Karpas-422 (cell line): Measurements from ENCODE around the gene ZMYM2. TPM values are rescaled to one million over a fixed set of nuclear protein-coding genes. Genes with fewer than 3 reads are reported as not detected.

Experiments used
- DNase-seq: peaks from one replicate; pipeline ENCODE4 v3.0.0-alpha.2; 2015
- H2AFZ ChIP-seq: fragments of 200-600 bp; sonication (generic); 2 replicates; pipeline ENCODE4 v1.6.1; 2014; ENCODE audit warnings: antibody characterized with exemption, low read length, mixed read lengths
- H3K27ac ChIP-seq: fragments of 200-600 bp; sonication (generic); 2 replicates; pipeline ENCODE4 v1.5.1; 2014; ENCODE audit warnings: mild to moderate bottlenecking, low read length, moderate library complexity
- H3K27me3 ChIP-seq: fragments of 200-600 bp; sonication (generic); 2 replicates; pipeline ENCODE4 v1.6.1; 2014; ENCODE audit warnings: low read length, mixed read lengths
- H3K36me3 ChIP-seq: fragments of 200-600 bp; sonication (generic); 2 replicates; pipeline ENCODE4 v1.6.1; 2014; ENCODE audit warnings: low read length, mixed read lengths; ENCODE audit not compliant: insufficient read depth
- H3K4me1 ChIP-seq: fragments of 200-600 bp; sonication (generic); 2 replicates; pipeline ENCODE4 v1.6.1; 2014; ENCODE audit warnings: mild to moderate bottlenecking, low read length, mixed read lengths
- H3K4me2 ChIP-seq: fragments of 200-600 bp; sonication (generic); 2 replicates; pipeline ENCODE4 v1.6.1; 2014; ENCODE audit warnings: low read length, low read depth, mild to moderate bottlenecking; ENCODE audit not compliant: poor library complexity, severe bottlenecking
- H3K4me3 ChIP-seq: fragments of 200-600 bp; sonication (generic); 2 replicates; pipeline ENCODE4 v1.5.1; 2014; ENCODE audit warnings: mild to moderate bottlenecking, antibody characterized with exemption, low read length, mixed read lengths
- H3K79me2 ChIP-seq: fragments of 200-600 bp; sonication (generic); 2 replicates; pipeline ENCODE4 v1.6.1; 2014; ENCODE audit warnings: mild to moderate bottlenecking, low read length, mixed read lengths
- H3K9ac ChIP-seq: fragments of 200-600 bp; sonication (generic); 2 replicates; pipeline ENCODE4 v1.6.0; 2014; ENCODE audit warnings: low read length
- H3K9me2 ChIP-seq: fragments of 200-600 bp; sonication (generic), shearing (Covaris generic); replicated peaks from 2 replicates; pipeline ENCODE4 v1.6.0; 2014; ENCODE audit warnings: mild to moderate bottlenecking, low read length, moderate library complexity; ENCODE audit not compliant: insufficient read depth
- H3K9me3 ChIP-seq: fragments of 300-700, 200-600 bp; sonication (generic); 2 replicates; pipeline ENCODE4 v1.6.1; 2014; ENCODE audit warnings: low read length, mixed read lengths
- H4K20me1 ChIP-seq: fragments of 200-600 bp; sonication (generic); 2 replicates; pipeline ENCODE4 v1.6.1; 2014; ENCODE audit warnings: mild to moderate bottlenecking, antibody characterized with exemption, low read length, low read depth; ENCODE audit not compliant: insufficient read depth
- total RNA-seq: library from RNA; depleted of rRNA; stranded (reverse); fragments of >200 nt; shearing (Covaris generic); gene quantifications from 2 replicates; pipeline ENCODE4 v1.2.3, GENCODE V29; 2014; ENCODE audit warnings: low replicate concordance; rRNA removed

ZMYM2 gene
- total RNA-seq, 1 experiment from 2014 or later = 148 TPM

DNA sequence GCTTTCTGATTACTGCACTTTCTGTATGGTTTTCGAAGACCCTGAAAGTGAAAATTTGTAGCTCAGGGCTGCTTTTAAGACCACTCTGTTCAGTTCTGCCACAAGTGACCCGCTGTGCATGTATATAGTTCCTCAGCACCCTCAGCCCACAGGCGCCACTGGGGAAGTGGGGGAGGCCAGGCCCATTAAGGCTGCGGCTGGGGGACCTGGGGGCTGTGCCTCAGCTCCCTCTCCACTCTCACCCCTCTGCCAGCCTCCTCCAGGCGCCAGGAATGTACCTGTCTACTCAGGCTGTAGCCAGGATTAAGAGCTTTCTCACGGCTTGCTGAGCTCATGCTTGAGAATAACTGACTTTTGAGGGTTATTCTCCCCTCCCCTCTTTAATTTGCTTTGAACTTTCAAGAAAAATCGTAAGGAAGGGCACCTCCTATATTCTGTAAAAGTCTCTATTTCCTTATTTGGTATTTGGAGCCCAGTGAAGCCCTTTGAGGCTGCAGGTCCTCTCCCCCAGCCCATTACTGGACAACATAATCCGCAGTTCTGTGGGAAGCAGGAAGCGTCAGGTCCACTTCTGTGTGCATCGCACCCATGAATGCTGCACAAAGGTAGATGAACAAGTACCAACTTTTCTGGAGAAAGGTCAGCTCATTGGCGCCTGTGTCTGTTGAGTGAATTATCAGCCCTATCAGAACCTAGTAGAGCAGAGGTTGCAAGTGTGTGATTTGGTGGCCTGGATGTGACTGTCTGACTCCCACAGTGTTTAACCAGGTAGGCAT lies 172.7 kb downstream of the ZMYM2 start:
- Histone ChIP-seq H3K4me3 (no peak overlapping the region), H3K4me2 (no peak overlapping the region), H3K9ac (no peak overlapping the region), H3K36me3 (no peaks in the 10 kb centered on the region), H3K9me3 (no peaks in the 10 kb centered on the region), H3K79me2 (no peaks in the 10 kb centered on the region), H3K27me3 (no peaks in the 10 kb centered on the region), H3K9me2 (no peaks in the 10 kb centered on the region), H3K4me1 (no peaks in the 10 kb centered on the region), H4K20me1 (no peaks in the 10 kb centered on the region), H3K27ac (no peak overlapping the region), H2AFZ (no peak overlapping the region)
- no peak for DNase-seq

DNA sequence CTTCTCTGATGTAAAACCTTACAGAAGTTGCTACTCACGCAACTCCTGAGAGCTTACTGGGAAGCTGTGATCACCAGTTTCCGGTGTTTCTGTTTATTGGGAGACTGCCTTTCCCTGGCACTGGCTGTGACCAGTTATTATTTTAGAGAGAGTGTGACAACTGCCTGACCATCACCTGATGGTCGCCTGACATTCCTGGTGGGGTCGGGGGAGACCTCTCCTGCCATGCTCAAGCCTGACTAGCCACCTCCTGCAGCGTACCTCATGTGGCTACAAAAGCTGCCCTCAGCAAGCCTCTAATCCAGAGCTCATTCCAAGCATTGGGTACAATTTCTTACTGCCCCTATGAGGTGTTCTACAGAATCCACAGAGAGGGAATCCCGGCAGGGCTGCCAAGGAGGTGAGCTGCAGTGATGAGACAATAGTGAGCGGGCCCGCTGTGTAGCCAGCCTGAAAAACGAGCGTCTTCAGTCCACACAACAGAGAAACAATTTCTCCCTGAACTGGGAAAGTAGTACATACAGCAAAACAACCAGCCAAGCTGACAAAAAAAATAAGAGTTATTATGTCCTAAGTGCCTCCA lies 173.6 kb downstream of the ZMYM2 start:
- no peak overlapping the region for H2AFZ ChIP-seq
- H3K4me3 ChIP-seq = no peak overlapping the region
- H3K9me2 ChIP-seq = no peaks in the 10 kb centered on the region
- H3K4me1 ChIP-seq = no peaks in the 10 kb centered on the region
- H3K4me2 ChIP-seq = no peak overlapping the region
- no peaks in the 10 kb centered on the region for H3K27me3 ChIP-seq
- H3K36me3 ChIP-seq = no peaks in the 10 kb centered on the region
- no peaks in the 10 kb centered on the region for H3K79me2 ChIP-seq
- no peak overlapping the region for H3K9ac ChIP-seq
- no peak for DNase-seq
- H4K20me1 ChIP-seq = no peaks in the 10 kb centered on the region
- H3K27ac ChIP-seq = no peak overlapping the region
- H3K9me3 ChIP-seq = no peaks in the 10 kb centered on the region

DNA sequence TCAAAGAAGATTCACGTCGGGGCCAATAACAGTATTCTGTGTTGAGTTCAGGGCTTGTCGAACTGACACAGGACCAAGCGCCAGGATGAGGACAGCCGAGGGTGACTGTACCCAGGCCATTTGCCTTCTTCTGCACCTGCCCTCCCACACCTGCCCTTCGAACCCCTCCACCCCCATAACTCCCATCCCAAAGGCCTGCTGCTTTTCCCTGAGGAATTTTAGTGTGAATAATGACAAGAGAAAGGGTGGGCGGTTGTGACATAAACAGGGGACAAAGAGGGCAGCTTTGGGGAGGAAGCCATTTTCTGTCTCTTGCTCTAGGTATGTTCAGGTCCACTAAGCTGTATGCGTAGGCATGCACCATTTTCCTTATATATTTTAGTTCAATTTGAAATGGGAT lies 176.2 kb downstream of the ZMYM2 start:
- H3K9me3 ChIP-seq = no peaks in the 10 kb centered on the region
- no peak for DNase-seq
- H2AFZ ChIP-seq = no peak overlapping the region
- no peaks in the 10 kb centered on the region for H4K20me1 ChIP-seq
- H3K4me1 ChIP-seq = no peaks in the 10 kb centered on the region
- no peaks in the 10 kb centered on the region for H3K79me2 ChIP-seq
- no peak overlapping the region for H3K27ac ChIP-seq
- no peaks in the 10 kb centered on the region for H3K9me2 ChIP-seq
- no peak overlapping the region for H3K9ac ChIP-seq
- no peaks in the 10 kb centered on the region for H3K36me3 ChIP-seq
- no peak overlapping the region for H3K4me2 ChIP-seq
- H3K27me3 ChIP-seq = no peaks in the 10 kb centered on the region
- no peak overlapping the region for H3K4me3 ChIP-seq

DNA sequence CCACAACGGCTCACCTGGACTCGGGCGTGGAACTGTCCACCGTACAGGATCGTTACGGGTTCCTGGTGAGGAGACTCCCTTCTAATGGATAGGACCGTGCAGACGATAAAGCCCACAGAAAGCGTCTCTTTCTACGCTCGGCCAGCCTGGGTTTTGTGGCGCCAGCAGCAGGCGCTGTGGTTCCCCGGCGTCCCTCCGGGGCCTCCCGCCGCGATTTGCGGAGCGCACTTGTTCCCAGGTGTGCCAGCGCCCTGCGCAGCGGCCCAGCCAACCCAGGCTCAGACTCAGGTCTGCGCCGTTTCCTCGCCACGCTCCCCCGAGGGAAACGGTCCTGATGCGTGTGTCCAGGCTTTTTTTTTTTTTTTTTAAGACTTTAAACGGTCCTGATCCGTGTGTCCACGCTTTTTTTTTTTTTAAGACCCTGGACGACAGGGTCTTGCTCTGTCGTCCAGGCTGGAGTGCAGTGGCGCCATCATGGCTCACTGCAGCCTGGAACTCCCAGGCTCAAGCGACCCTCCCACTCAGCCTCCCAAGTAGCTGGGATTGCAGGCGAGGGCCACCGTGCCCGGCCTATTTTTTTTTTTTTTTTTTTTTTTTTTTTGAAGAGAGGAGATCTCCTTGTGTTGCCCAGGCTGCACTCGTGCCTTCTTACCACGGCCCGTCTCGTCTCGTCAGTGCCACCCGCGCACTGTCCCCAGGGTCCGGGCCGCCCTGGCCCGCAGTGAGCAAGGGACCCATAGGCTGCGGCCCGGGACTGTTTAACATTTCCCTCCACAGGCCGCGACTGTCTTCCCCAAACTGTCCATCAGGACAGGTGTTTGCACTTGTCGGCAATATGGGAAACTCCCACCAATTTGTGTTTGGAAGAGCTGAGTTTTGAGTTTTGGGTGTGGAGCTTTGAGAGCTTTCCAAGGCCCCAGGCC lies 178.5 kb downstream of the ZMYM2 start:
- Histone ChIP-seq H2AFZ (no peak overlapping the region), H3K27me3 (no peaks in the 10 kb centered on the region)

DNA sequence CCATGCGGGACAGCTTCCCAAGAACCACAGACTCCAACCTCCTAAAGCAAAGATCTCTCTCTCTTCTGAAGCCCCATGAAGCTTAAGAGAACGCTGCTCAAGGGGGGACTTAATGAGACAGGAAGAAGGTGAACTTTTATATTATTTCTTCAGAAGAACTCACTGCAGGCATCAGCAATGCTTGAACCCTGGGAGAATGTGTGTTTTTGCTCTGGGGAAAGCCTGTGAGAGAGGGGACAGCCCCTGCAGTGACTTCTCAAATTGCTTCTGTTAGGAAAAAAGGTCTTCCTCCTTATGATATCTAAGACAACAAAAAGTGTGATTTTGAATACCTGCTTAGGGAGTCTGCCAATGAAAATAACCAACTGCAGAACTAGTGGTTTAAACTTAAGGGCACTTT lies 179.3 kb downstream of the ZMYM2 start:
- DNase-seq = no peak
- H2AFZ ChIP-seq = no peak overlapping the region
- H3K9me3 ChIP-seq = no peaks in the 10 kb centered on the region
- H3K27me3 ChIP-seq = no peaks in the 10 kb centered on the region
- H4K20me1 ChIP-seq = no peaks in the 10 kb centered on the region
- H3K9me2 ChIP-seq = no peaks in the 10 kb centered on the region
- no peak overlapping the region for H3K27ac ChIP-seq
- no peak overlapping the region for H3K9ac ChIP-seq
- no peaks in the 10 kb centered on the region for H3K4me1 ChIP-seq
- no peaks in the 10 kb centered on the region for H3K36me3 ChIP-seq
- H3K4me2 ChIP-seq = no peak overlapping the region
- H3K79me2 ChIP-seq = no peaks in the 10 kb centered on the region
- no peak overlapping the region for H3K4me3 ChIP-seq

More for the DNA sequence above, 178.5 kb downstream of the ZMYM2 start:
- Histone ChIP-seq H4K20me1 (no peaks in the 10 kb centered on the region), H3K4me1 (no peaks in the 10 kb centered on the region), H3K79me2 (no peaks in the 10 kb centered on the region), H3K9me3 (no peaks in the 10 kb centered on the region), H3K36me3 (no peaks in the 10 kb centered on the region), H3K27ac (no peak overlapping the region), H3K9ac (no peak overlapping the region), H3K9me2 (no peaks in the 10 kb centered on the region), H3K4me3 (no peak overlapping the region), H3K4me2 (no peak overlapping the region)
- no peak for DNase-seq

DNA sequence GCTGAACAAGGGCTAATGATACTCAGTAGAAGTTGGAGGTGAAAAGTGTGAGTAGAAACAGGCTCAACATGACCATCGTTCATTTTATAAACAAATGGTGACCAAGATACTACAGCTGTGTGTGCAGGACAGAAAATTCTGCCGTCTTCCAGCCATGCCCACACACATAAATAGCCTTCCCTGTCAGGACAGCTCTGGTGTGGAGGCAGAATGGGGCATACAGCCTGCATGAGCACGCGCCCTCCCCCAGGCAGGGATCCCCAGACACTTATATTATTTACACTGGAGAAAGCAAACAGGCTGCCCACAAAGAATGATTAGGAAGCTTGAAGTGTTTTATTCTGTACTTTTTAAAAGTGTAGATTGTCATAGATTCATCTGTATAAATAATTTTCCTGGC lies 182.0 kb downstream of the ZMYM2 start:
- H3K9ac ChIP-seq = no peak overlapping the region
- H3K4me1 ChIP-seq = no peaks in the 10 kb centered on the region
- H3K27ac ChIP-seq = no peak overlapping the region
- no peaks in the 10 kb centered on the region for H3K9me2 ChIP-seq
- H2AFZ ChIP-seq = no peak overlapping the region
- no peak overlapping the region for H3K4me3 ChIP-seq
- H3K27me3 ChIP-seq = no peaks in the 10 kb centered on the region
- no peak for DNase-seq
- no peak overlapping the region for H3K4me2 ChIP-seq
- H3K36me3 ChIP-seq = no peaks in the 10 kb centered on the region
- no peaks in the 10 kb centered on the region for H3K9me3 ChIP-seq
- H3K79me2 ChIP-seq = no peaks in the 10 kb centered on the region
- H4K20me1 ChIP-seq = no peaks in the 10 kb centered on the region

Other genes starting within 250 kb of the ZMYM2 start
- 48.2 and 72.6 TPM in 2 replicates for gene PSPC1, start 175.8 kb upstream of the ZMYM2 start, total RNA-seq
- gene ZMYM5, start 95.1 kb upstream of the ZMYM2 start, total RNA-seq = 7.1 and 27.9 TPM in 2 replicates
- gene GJA3, start 202.3 kb downstream of the ZMYM2 start, total RNA-seq = 5.0 and 5.8 TPM in 2 replicates
- gene GJB2, start 234.2 kb downstream of the ZMYM2 start, total RNA-seq = not detected in 2 replicates